HT1080 (cell line): ENCODE data around the gene CERS1. TPM values are rescaled to one million over a fixed set of nuclear protein-coding genes. Genes with fewer than 3 reads are reported as not detected.
"Not testable (repeated sequence)": the region's sequence is repeated elsewhere in the genome, so short reads cannot be mapped to it uniquely, and the experiment has no call there.

Experiments
- DNase-seq: peaks from one replicate; pipeline ENCODE4 v3.0.0-alpha.2; 2015; ENCODE audit warnings: low read depth
- total RNA-seq: library from RNA; depleted of rRNA; stranded (reverse); fragments of >200 nt; shearing (Covaris generic); gene quantifications from 2 replicates; pipeline ENCODE4 v1.2.3, GENCODE V29; 2014

The CERS1 gene
- total RNA-seq, 1 experiment from 2014 or later = 3.4 TPM

- no peak for DNase-seq
These were observed 23.9 kb upstream of the CERS1 start for GRCh38 chr19:18919900-18920214.

- peak; percentile 100 for DNase-seq
These were observed 23.3 kb upstream of the CERS1 start, which contains the start of the genes COPE and DDX49 for GRCh38 chr19:18919086-18919899. TSS of gene COPE (minus strand) at chr19:18919387. CDS start at chr19:18919348, 39 bp downstream. TSS of gene DDX49 (plus strand) at chr19:18919715. CDS start at chr19:18919742, 27 bp downstream.

DNA sequence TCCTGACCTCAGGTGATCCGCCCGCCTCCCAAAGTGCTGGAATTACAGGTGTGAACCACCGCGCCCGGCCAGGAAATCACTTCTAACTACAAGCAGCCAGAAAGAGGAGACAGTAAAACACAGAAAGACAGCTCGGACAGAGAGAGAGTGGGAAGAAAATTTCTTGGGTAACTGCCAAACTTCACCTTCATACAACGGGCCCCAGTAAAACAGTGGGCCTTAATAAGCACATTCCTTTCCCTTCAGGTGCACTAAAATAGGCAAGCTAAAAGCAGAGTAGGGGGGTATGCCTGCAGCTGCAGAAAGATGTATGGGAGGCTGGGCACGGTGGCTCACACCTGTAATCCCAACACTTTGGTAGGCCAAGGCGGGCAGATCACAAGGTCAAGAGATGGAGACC is 21.6 kb upstream of the CERS1 start:
- DNase-seq = not testable (repeated sequence)

GRCh38 chr19:18915639-18916038 is 19.7 kb upstream of the CERS1 start:
- DNase-seq = no peak

DNA sequence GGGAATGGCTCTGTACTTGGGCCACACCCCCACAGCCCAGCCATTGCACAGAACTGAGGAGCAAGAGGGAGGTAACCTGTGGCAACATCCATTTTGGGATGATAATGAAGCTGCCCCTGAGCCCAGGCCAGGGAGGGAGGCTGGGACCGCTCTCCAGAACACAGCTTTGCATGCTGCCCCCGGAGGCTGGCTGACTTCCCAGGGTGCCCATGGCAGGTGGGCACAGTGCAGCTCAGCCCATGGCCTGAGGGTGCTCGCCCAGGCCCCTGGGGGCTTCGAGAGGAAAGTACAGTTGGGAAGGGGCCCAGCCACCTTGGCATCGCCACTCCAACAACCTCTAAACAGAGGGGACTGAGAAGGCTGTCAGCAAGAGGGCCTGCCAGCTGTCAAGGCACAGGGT is 17.5 kb upstream of the CERS1 start:
- no peak for DNase-seq

DNA sequence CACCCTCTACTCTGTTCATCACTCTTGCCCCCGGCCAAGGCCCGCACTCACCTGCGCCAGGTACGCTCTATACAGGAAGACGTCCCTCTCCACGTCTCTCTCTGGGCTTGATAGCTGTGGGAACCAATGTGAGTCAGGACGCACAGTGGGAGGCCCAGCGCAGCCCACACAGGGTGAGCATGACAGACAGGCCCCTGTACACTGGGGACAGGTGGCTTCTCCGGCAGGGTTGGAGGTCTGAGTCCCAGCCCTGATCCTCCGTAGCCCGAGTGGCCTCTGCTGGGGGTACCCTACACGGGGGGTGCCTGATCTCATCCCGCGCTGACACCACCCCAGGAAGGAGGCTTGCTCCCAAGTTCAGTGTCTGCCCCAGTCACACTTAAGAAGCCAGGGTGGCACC is 17.0 kb upstream of the CERS1 start:
- DNase-seq = no peak

- DNase-seq = no peak
These were observed 15.0 kb upstream of the CERS1 start for GRCh38 chr19:18910801-18911436.

GRCh38 chr19:18910010-18910409 is 14.1 kb upstream of the CERS1 start:
- no peak for DNase-seq

DNA sequence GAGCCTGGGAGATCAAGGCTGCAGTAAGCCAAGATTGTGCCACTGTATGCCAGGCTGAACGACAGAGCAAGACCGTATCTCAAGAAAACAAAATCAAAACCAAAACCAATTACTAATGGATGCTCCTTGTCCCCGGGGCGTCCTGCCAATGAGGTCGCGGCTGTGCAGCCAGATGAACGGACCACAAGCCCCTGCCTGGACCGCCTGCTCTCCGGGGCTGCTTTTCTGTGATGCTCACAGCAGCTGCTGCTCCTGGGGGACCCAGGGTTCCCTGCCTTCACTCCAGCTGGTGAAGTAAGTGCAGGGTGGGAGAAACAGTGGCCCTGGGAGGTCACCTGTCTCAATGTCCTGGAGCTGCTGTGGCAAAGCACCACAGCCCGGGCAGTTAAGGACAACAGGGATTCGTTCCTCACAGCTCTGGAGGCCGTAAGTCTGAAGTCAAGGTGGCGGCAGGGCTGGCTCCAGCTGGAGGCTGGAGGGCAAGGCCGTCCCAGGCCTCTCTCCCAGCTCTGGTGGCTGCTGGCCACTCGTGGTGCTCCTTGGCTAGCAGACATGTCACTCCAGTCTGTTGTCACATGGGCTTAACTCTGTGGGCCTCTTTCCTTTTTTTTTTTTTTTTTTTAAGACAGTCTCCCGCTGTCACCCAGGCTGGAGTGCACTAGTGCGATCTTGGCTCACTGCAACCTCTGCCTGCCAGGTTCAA is 13.1 kb upstream of the CERS1 start:
- DNase-seq = no peak

DNA sequence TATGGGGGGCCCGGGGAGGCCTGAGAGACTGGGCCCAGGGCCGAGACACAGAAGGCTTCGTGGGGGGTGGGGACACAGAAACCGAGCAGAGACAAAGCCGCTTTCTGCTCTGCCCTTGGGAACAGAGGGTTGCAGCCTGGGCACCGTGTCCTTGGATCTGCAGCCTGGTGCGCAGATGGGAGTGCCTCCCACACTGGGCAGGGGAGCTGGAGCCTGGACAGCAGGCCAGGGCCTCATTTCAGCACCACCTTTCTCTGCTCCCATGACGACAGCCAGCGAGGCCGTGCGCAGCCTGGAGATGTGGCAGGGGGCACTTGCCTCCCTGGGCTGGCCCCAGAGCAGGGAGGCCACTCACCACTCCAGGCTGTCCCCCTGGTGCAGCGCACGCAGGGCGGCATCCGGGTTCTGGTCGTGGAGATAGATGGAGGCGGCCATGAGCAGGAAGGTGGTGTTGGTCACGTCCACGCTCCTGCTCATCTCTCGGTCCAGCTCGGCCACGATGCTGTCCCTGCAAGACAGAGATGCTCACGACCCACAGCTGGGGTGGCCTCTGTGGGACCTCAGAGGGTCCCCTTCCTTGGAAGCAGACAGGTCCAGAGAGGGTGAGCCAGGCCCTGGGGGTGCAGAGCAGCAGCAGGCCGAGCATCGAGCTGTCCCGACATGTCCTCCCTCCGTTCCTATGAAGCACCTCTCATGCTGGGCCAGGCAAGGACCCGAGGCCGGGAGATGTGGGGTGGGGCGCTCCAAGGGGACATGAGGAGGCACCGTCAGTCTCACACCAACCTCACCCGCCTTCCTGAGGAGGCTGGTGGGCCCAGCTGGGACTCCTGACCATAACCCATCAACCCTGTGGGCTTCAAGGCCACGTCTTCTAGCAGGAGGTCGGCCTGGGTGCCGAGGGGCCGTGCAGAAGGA is 10.9 kb upstream of the CERS1 start:
- DNase-seq = no peak

DNA sequence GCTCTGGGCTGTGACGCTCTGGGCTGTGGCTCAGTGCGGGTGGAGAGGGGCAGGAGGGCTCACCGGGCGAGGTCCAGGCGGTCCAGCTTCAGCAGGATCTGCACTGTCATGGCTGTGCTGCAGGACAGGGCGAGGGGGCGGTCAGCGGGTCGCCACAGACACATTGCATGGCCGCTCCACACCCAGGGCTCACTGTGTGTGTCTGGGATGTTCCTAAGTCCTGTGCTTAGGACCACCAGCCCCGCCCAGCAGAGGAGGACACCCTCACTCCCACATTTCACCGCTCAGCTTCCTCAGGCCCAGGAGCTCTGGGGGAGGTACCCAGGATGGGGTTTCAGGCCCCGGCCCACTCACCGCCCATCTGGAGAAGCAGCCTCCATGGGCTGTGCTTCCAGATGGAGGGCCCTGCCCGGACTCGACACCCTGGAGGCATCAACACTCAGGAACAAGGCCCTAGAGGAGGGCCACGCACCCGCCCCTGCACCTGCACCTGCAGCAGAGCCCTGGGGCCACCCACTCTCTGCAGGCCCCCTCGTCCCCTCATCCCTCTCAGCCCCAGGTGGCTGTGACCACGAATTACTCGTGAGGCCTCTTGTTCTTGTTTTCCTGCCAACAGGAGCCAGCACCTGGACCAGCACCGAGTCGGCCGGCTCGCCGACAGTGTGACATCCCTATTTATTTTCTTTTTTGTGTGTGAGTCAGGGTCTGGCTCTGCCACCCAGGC is 9.7 kb upstream of the CERS1 start:
- no peak for DNase-seq

DNA sequence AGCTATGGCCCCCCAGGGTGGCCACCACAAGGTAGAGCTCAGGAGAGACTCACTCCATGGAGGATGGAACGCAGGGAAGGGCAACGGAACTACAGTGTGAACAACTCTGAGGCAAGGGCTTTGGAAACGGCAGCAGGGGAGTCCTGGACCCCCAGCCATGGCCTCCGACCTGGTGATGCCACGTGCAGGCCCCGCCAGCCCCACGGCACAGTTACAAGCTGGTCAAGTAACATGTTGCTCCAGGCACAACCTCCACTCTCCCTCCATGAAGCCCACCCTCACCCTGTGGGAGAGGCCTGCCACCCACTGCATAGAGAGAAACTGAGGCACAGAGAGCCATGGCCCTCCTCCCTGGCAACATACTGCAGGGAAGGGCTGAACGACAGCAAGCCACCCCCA is 9.1 kb upstream of the CERS1 start:
- no peak for DNase-seq

DNA sequence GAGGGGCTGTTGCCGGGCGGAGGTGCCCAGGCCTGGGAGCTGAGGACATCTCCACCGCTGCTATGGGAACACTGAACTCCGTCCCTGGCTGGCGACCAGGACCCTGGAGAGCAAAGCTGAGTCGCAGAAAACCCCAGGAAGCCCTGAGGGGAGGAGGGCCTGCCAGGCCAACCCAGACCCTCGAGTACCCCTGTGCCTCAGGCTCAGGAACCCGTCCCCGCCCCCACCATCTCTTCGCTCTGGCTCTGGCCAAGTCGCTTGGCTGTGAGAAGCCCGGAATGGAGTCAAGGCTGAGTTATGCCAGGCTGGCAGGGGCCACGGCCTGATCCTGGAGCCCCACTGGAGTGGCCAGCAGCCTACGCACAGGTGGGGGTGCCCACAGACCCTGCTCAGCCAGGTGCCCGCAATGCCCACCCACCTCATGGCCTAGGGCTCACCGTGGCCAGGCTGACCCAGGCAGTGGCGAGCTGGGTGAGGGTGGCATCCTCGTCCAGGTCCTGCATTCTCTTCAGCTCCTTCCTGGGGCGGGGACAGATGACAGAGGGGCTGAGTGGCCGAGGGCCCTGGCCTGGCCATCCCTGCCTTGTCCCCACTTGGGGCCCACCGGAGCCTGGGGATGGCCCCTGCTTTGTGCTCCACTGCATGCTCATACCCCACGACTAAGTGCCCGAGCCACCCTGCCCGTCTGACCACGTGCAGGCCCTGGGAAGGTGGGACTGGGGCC is 8.5 kb upstream of the CERS1 start:
- no peak for DNase-seq

- no peak for DNase-seq
These were observed 7.4 kb upstream of the CERS1 start for GRCh38 chr19:18903156-18904037.

- not testable (repeated sequence) for DNase-seq
These were observed 6.6 kb upstream of the CERS1 start for GRCh38 chr19:18902519-18902918.

- DNase-seq = no peak
These were observed 5.5 kb upstream of the CERS1 start for GRCh38 chr19:18901491-18901890.

DNA sequence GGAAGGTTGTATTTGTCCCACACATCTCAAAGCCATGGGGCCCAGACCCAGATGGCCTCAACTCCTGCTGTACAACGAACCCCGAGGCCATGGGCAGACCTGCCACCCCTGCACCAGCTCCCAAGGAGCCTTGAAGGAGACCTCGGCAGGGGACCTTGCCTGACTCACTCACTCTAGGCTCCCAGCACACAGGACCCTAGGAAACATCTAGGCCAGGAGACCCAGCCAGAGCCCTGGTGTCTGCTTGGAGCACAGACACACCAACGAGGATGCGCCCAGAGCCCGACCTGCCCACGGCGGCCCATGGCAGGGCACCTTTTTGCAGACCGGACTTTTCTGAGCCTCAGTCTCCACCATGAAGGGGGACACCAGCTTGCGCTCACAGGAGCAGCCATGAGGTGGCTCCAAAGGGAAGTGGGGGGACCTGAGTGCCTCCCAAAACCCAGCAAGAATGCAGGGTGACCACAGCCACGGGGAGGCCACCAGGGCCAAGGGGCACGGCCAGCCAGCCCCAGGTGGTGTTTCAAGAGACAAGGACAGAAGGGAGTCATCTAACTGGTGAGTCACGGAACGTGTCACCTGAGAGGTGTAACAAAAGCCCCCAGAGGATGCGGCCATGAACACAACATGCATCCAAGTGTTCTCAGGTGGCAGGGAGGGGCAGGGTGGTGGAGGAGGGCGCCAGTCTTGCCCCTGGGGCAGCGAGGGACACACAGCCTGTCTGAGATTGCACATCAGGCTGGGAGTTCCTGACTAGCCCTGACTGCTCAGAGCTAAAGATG is 4.9 kb upstream of the CERS1 start:
- DNase-seq = no peak
